Ishikawa (cell line): ENCODE results near the gene ZNF549.

Source experiments
- CEBPB ChIP-seq: IDR thresholded peaks from 2 replicates; pipeline ENCODE4 v1.6.1; 2012
- CREB1 ChIP-seq: IDR thresholded peaks from 2 replicates; pipeline ENCODE4 v1.6.1; 2012; ENCODE audit warnings: low read depth
- EGR1 ChIP-seq: IDR thresholded peaks from 2 replicates; pipeline ENCODE4 v1.6.1; 2012
- EP300 ChIP-seq: IDR thresholded peaks from 2 replicates; pipeline ENCODE4 v1.6.1; 2012; ENCODE audit warnings: borderline replicate concordance
- FOXM1 ChIP-seq: IDR thresholded peaks from 2 replicates; pipeline ENCODE4 v1.6.1; 2012; ENCODE audit warnings: low read depth, borderline replicate concordance
- NFIC ChIP-seq: IDR thresholded peaks from 2 replicates; pipeline ENCODE4 v1.6.1; 2012
- RAD21 ChIP-seq: IDR thresholded peaks from 2 replicates; pipeline ENCODE4 v1.6.1; 2012; ENCODE audit warnings: low read depth
- TAF1 ChIP-seq: IDR thresholded peaks from 2 replicates; pipeline ENCODE4 v1.6.1; 2012; ENCODE audit warnings: low read depth, mild to moderate bottlenecking
- TCF12 ChIP-seq: IDR thresholded peaks from 2 replicates; pipeline ENCODE4 v1.6.1; 2012; ENCODE audit warnings: low read depth
- TEAD4 ChIP-seq: IDR thresholded peaks from 2 replicates; pipeline ENCODE4 v1.6.1; 2012
- YY1 ChIP-seq: IDR thresholded peaks from 2 replicates; pipeline ENCODE4 v1.6.1; 2012; ENCODE audit warnings: low read depth
- ZBTB7A ChIP-seq: IDR thresholded peaks from 2 replicates; pipeline ENCODE4 v1.6.1; 2012; ENCODE audit warnings: low read depth
- TF ChIP-seq, protein P1 (sequence below): IDR thresholded peaks from 2 replicates; pipeline ENCODE4 v1.6.1; 2012
- TF ChIP-seq, protein P2 (sequence below): IDR thresholded peaks from 2 replicates; pipeline ENCODE4 v1.6.1; 2012
- TF ChIP-seq, protein P3 (sequence below): IDR thresholded peaks from 2 replicates; pipeline ENCODE4 v1.6.1; 2012; ENCODE audit warnings: low read depth, mild to moderate bottlenecking

ZNF549 gene

DNA sequence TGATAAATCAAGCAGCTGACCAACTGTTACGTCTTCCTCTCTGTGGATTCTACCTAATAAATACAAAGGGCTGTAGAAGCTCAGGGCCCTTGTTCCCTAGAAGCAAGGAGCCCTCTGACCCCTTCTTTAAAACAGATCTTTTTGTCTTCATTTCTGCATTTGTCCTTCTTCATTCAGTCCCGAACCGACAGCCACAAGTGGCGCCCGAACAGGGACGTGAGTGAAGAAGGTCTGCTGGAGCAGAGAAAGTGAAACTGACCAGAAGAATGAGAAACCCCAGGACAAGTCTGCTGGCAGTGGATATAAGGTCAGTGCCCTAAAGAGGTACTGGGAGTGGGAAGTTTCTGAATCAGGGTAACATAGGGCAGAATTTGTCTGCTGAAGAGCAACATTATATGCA lies 14.3 kb upstream of the ZNF549 start:
- no peak for TF ChIP-seq YY1
- no peak for TF ChIP-seq TEAD4
- no peak for TF ChIP-seq TAF1
- TF ChIP-seq EGR1 = no peak
- TF ChIP-seq FOXM1 = no peak
- TF ChIP-seq NFIC = no peak
- TF ChIP-seq TCF12 = no peak
- no peak for TF ChIP-seq CREB1
- TF ChIP-seq, protein P1, sequence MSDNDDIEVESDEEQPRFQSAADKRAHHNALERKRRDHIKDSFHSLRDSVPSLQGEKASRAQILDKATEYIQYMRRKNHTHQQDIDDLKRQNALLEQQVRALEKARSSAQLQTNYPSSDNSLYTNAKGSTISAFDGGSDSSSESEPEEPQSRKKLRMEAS = no peak
- TF ChIP-seq CEBPB = no peak
- TF ChIP-seq, protein P2, sequence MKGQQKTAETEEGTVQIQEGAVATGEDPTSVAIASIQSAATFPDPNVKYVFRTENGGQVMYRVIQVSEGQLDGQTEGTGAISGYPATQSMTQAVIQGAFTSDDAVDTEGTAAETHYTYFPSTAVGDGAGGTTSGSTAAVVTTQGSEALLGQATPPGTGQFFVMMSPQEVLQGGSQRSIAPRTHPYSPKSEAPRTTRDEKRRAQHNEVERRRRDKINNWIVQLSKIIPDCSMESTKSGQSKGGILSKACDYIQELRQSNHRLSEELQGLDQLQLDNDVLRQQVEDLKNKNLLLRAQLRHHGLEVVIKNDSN = no peak
- TF ChIP-seq RAD21 = no peak
- TF ChIP-seq, protein P3, sequence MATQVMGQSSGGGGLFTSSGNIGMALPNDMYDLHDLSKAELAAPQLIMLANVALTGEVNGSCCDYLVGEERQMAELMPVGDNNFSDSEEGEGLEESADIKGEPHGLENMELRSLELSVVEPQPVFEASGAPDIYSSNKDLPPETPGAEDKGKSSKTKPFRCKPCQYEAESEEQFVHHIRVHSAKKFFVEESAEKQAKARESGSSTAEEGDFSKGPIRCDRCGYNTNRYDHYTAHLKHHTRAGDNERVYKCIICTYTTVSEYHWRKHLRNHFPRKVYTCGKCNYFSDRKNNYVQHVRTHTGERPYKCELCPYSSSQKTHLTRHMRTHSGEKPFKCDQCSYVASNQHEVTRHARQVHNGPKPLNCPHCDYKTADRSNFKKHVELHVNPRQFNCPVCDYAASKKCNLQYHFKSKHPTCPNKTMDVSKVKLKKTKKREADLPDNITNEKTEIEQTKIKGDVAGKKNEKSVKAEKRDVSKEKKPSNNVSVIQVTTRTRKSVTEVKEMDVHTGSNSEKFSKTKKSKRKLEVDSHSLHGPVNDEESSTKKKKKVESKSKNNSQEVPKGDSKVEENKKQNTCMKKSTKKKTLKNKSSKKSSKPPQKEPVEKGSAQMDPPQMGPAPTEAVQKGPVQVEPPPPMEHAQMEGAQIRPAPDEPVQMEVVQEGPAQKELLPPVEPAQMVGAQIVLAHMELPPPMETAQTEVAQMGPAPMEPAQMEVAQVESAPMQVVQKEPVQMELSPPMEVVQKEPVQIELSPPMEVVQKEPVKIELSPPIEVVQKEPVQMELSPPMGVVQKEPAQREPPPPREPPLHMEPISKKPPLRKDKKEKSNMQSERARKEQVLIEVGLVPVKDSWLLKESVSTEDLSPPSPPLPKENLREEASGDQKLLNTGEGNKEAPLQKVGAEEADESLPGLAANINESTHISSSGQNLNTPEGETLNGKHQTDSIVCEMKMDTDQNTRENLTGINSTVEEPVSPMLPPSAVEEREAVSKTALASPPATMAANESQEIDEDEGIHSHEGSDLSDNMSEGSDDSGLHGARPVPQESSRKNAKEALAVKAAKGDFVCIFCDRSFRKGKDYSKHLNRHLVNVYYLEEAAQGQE = no peak
- TF ChIP-seq ZBTB7A = no peak
- TF ChIP-seq EP300 = no peak

DNA sequence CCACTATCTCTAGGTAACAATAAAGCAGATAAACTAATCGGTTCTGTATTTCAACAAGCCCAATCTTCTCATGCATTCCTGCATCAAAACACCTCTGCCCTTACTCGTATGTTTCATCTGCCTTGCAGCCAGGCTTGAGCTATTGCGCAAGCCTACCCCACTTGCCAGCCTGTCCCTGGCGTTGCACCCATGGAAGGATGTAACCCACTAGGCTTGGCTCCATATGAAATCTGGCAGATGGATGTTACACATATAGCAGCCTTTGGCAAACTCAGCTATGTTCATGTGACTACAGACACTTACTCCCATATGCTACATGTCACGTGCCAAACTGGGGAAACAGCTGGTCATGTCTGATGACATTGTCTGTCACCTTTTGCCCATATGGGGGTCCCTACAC lies 11.9 kb upstream of the ZNF549 start:
- peak; percentile 34; the same call in 1 of the 2 replicates for TF ChIP-seq CEBPB
- no peak for TF ChIP-seq RAD21

DNA sequence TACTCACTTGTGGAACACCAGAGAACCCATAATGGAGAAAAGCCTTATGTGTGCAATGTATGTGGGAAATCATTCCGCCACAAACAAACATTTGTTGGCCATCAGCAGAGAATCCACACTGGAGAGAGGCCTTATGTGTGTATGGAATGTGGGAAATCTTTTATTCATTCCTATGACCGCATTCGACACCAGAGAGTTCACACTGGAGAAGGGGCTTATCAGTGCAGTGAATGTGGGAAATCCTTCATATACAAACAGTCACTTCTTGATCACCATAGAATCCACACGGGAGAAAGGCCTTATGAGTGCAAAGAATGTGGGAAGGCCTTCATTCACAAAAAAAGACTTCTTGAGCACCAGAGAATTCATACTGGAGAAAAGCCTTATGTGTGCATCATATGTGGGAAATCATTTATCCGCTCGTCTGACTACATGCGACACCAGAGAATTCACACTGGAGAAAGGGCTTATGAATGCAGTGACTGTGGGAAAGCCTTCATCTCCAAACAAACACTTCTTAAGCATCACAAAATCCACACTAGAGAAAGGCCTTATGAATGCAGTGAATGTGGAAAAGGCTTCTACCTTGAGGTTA lies 10.9 kb downstream of the ZNF549 start:
- TF ChIP-seq, protein P2 = no peak; the same call in 1 of the 2 replicates
- TF ChIP-seq CREB1 (no peak), TCF12 (no peak), TAF1 (no peak), EGR1 (no peak), YY1 (no peak), EP300 (no peak), ZBTB7A (no peak), RAD21 (no peak), NFIC (no peak), FOXM1 (no peak), CEBPB (no peak), TEAD4 (no peak)
- TF ChIP-seq, protein P3 = no peak
- TF ChIP-seq, protein P1 = no peak

DNA sequence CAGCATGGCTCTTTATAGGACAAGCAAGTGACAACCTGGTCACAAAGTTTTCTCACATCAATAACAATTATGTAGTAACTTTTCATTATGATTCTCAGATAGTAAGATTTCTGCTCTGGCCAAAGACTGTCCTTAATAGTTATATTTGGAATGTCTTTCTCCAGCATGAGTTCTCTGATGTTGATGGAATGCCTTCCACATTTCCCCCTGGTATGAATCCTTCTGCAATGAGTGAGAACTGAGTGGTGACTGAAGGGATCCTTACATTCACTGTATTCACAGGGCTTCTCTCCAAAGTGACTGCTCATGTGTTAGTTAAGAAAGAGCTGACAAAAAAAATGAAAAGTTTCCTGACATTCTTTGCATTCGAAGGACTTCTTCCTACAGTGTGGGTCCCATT lies 19.4 kb downstream of the ZNF549 start:
- TF ChIP-seq RAD21 (no peak), YY1 (no peak), TAF1 (no peak), TCF12 (no peak), CEBPB (no peak), TEAD4 (no peak), FOXM1 (no peak)

DNA sequence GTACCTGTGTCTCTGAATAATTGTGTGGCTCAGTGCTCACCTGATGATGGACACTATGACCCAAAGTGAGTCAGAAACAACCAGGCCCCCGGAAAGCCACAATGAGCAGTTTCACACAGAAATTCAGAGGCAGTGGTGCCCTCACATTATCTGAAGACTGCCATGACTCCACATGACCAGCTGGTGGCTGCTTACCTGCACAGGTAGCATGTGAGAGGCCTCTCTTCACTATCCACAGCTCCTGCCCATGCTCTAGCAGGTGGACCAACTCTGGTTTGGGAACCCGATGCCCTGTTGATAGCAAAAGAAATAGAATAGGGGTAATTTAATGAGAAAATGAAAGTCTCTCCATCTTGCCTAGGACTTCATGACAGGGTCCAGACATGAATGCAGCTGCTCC lies 25.3 kb downstream of the ZNF549 start:
- TF ChIP-seq, protein P3 = no peak
- TF ChIP-seq TCF12 (no peak), FOXM1 (no peak), TEAD4 (no peak)
